Transverse colon (tissue), 3 donors: ENCODE measurements around the gene TP73.

Experiments used
- POLR2A ChIP-seq: fragments of 450-650 bp; IDR thresholded peaks from one replicate; pipeline ENCODE4 v1.6.1; 2016; ENCODE audit warnings: antibody characterized with exemption, mild to moderate bottlenecking, moderate library complexity
- TF ChIP-seq, protein P1 (sequence below), 5 experiments: fragments of 200-600 bp in 3 of 5; fragments of 450-650 bp in 2 of 5; sonication (generic) in 3 of 5; IDR thresholded peaks; 1 replicate in 2 of 5; 2 replicates in 3 of 5; pipeline ENCODE4 v1.5.1; 2016 to 2017; ENCODE audit warnings: antibody characterized with exemption in 5 of 5, inconsistent platforms in 3 of 5, mild to moderate bottlenecking in 2 of 5, moderate library complexity in 1 of 5

DNA sequence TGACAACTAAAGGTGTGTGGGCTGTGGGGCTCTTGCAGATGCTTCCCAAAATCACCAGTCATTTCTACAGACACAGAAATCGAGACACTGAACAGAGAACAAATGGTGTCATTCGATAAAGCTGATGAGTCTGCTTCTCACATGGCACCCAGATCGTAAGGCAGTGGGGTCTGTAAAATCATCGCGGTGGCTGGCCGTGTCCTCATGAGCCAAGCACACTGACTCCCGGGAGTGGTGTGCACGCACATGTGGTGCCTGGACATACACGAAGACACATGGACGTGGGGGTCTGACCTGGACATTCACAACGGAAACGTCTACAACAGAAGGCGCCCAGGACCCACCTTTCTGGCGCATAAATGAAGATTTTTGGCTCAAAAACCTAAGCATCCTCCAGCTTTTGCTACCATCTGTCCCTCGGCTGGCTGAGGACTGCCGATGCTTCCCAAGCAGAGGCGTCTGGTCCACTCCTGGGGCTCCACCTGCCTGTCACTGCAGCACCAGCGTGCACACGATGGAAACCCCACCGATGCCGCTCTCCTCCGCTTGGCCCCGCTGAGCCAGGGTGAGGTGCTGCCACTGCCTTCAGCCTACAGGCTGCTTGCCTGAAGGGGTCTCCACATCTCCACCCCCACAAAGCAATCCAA lies 127.1 kb downstream of the TP73 start:
- TF ChIP-seq, protein P1, sequence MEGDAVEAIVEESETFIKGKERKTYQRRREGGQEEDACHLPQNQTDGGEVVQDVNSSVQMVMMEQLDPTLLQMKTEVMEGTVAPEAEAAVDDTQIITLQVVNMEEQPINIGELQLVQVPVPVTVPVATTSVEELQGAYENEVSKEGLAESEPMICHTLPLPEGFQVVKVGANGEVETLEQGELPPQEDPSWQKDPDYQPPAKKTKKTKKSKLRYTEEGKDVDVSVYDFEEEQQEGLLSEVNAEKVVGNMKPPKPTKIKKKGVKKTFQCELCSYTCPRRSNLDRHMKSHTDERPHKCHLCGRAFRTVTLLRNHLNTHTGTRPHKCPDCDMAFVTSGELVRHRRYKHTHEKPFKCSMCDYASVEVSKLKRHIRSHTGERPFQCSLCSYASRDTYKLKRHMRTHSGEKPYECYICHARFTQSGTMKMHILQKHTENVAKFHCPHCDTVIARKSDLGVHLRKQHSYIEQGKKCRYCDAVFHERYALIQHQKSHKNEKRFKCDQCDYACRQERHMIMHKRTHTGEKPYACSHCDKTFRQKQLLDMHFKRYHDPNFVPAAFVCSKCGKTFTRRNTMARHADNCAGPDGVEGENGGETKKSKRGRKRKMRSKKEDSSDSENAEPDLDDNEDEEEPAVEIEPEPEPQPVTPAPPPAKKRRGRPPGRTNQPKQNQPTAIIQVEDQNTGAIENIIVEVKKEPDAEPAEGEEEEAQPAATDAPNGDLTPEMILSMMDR (IDR thresholded peaks at IDR 0.05), result no peak
- no peak for TF ChIP-seq POLR2A
